Hematopoietic multipotent progenitor cell treated with erythropoietin and hydrocortisone succinate and interleukin-3 and kit ligand, for 6 days (in vitro differentiated cells): Measurements from ENCODE around the gene SCYL1.

ENCODE experiments used
- DNase-seq: peaks from one replicate; pipeline ENCODE4 v3.0.0-alpha.2; 2015

The SCYL1 gene

DNA sequence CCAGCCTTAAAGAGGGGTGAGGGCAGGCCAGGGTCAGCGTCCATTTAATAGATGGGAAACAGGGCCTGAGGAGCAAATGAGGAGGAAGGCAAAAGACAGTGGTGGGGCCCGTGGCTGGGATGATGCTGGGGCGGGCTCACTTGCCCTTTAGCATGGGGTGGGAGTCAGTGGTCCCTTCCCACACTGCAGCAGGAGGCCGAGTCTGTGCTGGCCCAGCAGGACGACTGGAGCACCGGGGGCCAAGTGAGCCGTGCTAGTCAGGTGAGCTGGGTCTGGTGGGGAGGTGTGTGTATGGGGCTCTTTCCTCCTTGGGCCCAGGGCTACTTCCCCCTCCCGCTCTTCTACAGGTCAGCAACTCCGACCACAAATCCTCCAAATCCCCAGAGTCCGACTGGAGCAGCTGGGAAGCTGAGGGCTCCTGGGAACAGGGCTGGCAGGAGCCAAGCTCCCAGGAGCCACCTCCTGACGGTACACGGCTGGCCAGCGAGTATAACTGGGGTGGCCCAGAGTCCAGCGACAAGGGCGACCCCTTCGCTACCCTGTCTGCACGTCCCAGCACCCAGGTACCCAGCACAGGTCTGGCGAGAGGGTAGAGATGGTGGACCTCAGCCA lies 12.8 kb downstream of the SCYL1 start:
- no peak for DNase-seq

DNA sequence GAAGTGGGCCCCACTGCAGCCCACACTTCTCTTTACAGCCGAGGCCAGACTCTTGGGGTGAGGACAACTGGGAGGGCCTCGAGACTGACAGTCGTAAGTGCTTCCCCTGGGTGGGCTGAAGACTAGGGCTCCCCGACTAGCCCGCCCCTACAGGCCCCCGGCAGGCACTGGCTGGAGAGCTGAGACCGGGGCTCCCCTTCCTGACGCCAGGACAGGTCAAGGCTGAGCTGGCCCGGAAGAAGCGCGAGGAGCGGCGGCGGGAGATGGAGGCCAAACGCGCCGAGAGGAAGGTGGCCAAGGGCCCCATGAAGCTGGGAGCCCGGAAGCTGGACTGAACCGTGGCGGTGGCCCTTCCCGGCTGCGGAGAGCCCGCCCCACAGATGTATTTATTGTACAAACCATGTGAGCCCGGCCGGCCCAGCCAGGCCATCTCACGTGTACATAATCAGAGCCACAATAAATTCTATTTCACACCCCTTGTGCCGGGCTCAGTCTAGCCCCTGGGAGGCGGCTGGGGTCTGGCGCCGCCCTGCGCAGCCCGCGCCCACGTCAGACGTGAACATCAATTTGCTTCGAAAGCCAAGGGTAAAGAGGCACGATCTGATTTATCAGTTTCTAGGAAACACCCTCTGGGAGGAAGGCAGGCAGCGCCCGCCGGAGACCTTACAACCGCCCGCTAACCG lies 13.5 kb downstream of the SCYL1 start:
- DNase-seq: no peak

DNA sequence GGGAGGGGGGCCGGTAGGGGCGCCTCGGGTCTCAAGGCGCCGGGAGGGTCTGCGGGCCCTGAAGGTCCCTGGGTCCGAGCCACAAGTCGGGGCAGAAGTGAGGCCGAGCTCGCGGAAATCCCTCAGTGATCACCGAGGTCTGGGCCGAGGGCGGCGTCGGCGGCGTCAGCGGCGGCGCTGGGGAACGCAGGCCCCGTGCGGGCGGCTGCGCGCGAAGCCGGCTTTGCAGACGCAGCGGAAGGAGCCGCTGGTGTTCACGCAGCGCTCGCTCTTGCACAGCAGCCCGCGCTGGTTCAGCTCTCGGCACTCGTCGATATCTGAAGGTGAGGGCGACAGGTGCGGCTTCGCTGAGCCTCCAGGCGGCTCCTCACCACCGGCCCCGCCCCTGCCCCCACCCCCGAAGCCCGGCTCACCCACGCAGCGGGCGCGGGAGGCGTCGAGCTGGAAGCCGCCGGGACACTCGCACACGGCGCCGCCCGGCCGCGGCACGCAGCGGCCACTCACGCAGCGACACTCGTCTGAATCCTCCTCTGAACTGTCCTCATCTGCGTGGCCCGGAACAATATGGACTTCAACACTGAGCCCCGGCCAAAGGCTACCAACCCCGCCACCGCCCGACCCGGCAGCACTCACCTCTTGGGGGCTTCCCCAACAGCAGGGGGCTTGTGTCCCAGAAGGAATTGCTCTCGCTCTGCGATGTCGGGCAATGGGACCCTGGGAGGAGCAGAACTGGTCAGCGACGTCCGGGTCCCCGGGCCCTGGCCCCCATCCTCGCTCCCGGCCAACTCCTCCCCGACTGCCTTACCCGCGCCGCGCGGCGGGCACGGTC lies 14.2 kb downstream of the SCYL1 start:
- DNase-seq: no peak

GRCh38 chr11:65539744-65540289 lies 14.9 kb downstream of the SCYL1 start:
- peak; percentile 89 for DNase-seq

- DNase-seq: peak; percentile 92
Observed at GRCh38 chr11:65540290-65541092, 15.6 kb downstream of the SCYL1 start.

DNA sequence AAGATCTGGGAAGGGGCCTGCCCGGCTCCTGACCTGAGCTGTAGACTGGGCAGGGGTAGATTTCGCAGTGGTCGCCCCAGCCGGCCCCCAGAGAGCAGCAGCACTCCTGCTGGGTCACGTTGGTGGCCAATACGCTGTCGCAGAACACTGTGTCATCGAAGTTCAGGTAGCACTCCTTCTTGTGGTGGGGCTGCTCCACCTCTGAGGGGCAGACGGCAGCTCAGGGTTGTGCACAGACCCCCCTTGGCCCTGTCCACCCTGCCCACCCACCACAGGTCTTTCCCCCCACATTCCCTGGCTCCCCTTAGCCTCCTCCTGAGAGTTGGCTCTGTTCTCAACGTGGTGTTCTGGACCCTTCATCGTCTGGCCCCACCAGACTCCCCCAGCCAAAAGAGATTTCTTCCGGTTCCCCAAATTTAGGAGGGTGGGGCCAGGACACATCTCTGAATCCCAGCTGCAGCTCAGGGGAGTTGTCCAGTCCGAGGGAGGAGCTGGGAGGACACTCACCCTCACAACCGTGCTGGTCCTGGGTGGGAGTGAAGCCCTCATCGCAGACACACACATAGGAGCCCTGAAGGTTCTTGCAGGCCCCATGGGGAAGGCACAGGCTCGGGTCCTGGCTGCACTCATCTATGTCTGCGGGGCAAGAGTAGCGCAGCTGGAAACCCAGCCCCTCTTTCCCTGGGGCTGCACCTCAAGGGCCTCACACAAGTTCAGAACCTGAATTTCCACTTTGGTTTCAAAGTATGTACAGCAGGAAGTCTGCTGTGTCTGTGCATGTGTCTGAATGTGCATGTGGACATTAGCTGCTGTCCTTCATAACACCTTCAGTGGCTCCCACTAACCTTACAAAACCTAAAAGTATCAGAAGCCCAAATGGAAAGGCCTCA lies 16.5 kb downstream of the SCYL1 start:
- no peak for DNase-seq

GRCh38 chr11:65542738-65543390 lies 18.0 kb downstream of the SCYL1 start:
- no peak for DNase-seq

DNA sequence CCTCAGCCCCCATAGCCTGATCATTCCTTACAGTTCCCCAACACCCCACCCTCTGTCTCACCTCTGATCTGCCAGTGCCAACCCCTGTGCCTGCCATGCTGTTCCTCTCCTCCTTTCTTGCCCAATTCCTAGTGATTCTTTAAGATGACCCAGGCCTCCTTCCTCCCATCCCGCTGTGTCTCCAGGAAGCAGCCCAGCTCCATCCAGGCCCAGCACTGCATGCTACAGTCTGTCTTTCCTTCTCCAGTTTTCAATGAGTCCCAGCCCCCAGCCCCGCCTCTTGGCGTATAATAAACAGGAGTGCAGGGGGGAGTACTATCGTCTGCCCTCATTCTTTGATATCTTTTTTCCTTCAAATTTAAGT lies 21.0 kb downstream of the SCYL1 start:
- DNase-seq: no peak

GRCh38 chr11:65546217-65546958 lies 21.5 kb downstream of the SCYL1 start:
- peak; percentile 95 for DNase-seq

DNA sequence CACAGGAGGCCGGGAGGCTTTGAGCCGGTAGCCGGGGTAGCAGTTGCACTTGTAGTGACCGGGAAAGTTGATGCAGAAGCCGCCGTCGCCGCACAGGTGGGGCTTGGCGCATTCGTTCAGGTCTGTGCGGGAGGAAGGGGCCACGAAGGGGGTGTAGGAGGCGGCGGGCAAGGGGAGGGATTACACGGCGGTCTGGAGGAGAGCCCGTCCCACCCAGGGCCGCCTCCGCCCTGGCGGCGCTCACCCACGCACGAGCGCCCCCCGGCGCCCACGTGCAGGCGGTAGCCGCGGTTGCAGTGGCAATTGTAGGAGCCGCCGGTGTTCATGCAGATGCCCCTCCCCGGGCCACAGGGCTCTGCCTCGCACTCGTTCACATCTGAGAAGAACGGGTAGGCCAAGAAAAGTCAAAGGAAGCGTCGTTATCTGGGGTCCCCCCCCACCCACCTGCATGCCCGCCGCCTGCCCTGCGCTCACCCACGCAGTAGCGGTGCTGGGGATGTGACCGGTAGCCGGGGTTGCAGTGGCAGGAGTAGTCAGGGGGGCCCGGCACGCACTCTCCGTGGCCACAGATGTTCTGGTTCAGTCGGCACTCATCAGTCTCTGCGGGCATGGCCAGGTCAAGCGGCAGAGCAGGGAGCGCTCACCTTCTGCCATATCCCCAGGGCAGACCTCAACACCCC lies 22.7 kb downstream of the SCYL1 start:
- no peak for DNase-seq

- no peak for DNase-seq
Observed at GRCh38 chr11:65548395-65548794, 23.5 kb downstream of the SCYL1 start.

DNA sequence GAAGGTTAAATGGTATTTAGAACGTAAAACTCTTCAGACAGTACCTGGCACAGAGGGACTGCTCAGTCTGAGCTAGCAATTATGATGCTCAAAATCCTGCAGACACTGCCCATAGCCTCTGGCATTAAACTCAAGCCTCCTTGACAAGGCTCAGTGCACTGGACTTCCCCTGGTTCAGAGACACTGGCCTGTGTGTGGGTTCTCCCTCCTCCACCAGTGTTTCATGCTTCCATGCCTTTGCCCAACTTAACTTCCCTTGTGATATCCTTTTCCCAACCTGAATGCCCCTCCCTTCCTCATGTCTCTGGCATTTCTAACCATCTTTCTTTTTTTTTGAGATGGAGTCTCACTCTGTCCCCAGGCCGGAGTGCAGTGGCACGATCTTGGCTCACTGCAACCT lies 24.2 kb downstream of the SCYL1 start:
- DNase-seq: no peak

DNA sequence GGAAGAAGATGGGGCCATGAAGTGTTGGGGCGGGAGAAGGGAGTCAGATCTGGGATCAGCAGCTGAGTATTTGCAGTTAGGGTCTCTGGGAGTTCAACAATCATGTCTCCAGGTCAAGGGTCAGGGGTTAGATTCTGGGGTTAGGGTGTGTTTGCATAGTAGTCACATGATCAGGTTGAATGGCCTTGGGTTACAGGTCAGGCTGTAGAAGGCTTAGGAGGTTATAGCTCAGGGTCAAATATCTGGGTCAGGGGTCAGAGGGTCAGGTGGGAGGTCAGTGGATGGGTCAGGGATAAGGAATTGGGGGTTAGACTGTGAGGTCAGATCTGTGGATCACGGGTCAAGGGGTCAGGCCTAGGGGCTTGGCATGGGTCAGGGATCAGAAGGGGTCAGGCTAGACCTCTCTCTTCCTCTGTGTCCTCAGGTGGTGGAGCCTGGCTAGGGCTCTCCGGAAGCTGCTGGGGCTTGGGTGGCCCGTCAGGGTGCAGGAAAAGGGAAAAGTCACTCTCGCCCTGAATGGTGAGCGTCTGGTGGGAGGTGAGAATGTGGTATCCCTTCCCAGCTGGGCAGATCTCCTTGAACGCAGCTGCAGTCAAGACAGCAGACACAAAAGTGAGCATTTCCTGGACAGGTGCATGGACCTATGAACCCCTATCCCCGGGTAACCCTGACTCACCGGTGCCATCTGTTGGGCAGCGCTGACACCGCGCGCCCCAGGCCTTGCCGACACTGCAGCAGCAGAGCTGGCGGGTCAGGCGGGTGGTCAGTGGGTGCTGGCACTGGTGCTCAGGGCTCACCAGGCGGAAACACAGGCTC lies 26.9 kb downstream of the SCYL1 start:
- DNase-seq: peak; percentile 79

DNA sequence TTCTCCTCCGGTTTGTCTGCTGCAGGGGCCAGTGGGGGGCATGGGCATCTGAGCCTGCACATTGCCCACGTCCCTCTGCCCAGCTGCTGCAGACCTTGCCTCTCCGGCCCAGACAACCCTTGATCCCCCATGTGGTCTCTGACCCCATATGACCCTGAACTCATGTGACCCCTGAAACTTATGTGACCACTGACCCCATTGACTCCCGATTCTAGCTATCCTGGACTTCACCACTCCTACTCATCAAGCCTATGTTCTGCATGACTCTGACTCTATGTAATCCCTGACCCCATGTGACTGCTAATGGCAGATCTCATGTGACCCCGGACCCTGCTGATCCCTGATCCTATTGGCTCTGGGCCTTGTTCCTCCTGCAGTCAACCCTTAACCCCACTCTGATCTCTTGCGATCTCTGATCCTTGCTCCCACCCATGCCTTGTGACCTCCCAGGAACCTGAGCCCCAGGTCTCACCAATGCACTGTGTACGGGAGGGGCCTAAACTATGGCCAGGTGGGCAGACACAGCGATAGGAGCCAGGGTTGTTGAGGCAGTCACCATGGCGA lies 27.6 kb downstream of the SCYL1 start:
- no peak for DNase-seq

DNA sequence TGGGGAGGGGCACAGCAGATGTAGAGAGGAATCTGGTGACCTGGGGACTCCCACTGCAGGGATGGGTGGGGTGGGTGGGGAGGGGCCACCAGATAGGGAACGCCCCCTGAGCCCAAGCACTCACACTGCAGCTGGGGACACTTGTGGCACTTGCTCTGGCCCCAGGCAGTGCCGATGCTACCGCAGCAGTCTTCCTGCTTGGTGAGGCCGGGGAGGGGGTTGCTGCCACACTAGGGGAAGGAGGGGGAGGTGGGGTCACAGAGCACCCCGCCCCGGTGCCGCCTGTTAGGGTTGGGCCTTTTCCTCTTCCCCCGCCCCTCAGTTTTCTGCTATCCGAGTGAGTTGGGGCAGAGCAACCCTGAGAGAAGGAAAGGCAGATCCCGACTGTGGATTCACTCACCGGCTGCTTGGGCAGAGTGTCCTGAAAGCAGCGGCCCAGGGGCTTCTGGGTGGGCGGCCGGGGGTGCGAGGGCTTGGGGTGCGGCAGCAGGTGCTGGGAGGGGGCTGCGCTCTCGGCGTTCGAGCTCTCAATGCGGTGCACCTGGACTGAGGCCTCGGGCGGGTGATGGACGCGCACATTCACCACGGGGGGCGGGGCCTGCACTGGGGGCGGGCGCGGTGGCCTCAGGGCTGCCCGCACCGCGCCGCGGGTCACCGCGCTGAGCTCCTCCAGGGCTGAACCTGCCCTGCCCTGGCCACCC lies 28.6 kb downstream of the SCYL1 start:
- peak; percentile 84 for DNase-seq

DNA sequence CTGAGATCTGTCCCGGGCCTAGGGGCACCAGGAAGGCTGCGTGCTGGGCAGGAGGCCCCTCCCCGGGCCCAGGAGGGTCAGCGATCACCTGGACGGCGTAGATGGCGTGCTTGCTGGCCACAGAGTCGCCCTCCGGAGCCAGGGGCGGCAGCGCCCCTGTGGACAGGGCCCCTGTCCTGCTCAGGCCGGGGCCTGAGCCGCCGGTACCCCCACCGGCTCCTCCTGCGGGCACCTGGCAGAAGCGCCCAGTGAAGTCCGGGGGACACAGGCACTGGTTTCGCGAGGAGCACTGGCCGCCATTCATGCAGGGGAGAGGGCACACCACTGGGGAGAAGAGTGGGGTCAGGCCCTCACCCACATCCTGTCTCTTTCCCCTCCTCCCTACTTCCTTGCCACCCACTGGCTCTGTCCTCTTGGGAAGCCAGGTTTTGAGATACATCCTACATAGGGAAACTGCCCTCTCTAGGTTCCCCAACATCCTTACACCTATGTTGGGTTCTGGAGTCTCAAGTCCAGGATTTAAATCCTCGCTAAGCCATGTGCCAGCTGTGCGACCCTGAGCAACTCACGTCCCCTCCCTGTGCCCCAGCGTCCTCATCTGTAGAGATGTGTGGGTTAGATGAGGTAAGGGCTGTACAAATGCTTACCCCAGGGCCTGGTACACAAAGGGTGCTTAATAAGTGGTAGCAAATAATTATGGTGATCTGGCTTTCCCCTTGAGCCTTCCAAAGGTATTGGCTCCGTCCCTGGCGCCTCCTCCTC lies 29.4 kb downstream of the SCYL1 start:
- no peak for DNase-seq

- DNase-seq: no peak
Observed at GRCh38 chr11:65554842-65555430, 30.1 kb downstream of the SCYL1 start.
